ENCODE data around the gene RPL37A.

RPL37A gene

DNA sequence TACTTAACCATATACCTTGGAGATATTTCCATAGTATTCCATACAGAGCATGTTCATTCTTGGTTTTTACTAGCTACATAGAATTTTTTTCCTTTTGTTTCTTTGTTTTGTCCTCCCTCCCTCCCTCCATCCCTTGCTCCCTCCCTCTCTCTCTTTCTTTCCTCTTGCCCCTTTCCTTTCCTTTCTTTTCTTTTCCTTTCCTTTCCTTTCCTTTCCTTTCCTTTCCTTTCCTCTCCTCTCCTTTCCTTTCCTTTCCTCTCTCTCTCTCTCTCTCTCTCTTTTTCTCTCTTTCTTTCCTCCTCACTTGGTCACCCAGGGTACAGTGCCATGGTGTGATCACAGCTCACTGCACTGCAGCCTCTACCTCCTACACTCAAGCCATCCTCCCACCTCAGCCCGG lies 28.3 kb downstream of the RPL37A start:
- FAIRE-seq = no peak
- TF ChIP-seq POLR2AphosphoS5 (IDR thresholded peaks at IDR 0.05; ENCODE audit: low read depth, low read length) (no peak), PAX5 (IDR thresholded peaks at IDR 0.05; ENCODE audit: insufficient read depth, low read length, severe bottlenecking) (no peak), POLR2A (IDR thresholded peaks at IDR 0.05; ENCODE audit: low read depth, low read length) (no peak), TAF1 (IDR thresholded peaks at IDR 0.05; ENCODE audit: low read depth, low read length) (no peak), SPI1 (IDR thresholded peaks at IDR 0.05; ENCODE audit: low read depth, low read length) (no peak), POU2F2 (IDR thresholded peaks at IDR 0.05; ENCODE audit: low read depth, low read length) (no peak)
- DNase-seq (ENCODE audit: insufficient read length, low spot score) = no peak

DNA sequence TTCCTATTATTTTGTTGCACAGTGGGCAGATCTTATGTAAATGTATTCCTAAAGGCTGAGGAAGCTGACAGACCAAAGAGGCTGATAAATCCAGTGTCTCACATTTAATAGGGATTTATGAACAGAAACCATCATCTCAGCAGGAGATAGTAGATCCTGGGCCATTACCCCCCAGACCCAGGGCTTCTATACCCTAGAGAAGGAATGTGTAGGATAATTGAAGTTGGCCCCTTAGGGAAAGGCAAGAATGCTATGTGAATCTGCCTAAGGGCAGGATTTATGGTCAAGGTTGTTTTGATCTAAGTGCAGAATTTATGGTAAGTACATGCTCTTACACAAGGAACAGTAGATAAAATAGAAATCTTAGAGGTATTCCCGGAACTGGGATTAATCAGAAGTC lies 29.0 kb downstream of the RPL37A start:
- DNase-seq (ENCODE audit: insufficient read length, low spot score) = no peak
- FAIRE-seq = no peak
- TF ChIP-seq PAX5 (IDR thresholded peaks at IDR 0.05; ENCODE audit: insufficient read depth, low read length, severe bottlenecking) = no peak
- no peak for TF ChIP-seq POU2F2 (IDR thresholded peaks at IDR 0.05; ENCODE audit: low read depth, low read length)
- no peak for TF ChIP-seq POLR2A (IDR thresholded peaks at IDR 0.05; ENCODE audit: low read depth, low read length)
- TF ChIP-seq SPI1 (IDR thresholded peaks at IDR 0.05; ENCODE audit: low read depth, low read length) = no peak
- TF ChIP-seq POLR2AphosphoS5 (IDR thresholded peaks at IDR 0.05; ENCODE audit: low read depth, low read length) = no peak
- TF ChIP-seq TAF1 (IDR thresholded peaks at IDR 0.05; ENCODE audit: low read depth, low read length) = no peak

DNA sequence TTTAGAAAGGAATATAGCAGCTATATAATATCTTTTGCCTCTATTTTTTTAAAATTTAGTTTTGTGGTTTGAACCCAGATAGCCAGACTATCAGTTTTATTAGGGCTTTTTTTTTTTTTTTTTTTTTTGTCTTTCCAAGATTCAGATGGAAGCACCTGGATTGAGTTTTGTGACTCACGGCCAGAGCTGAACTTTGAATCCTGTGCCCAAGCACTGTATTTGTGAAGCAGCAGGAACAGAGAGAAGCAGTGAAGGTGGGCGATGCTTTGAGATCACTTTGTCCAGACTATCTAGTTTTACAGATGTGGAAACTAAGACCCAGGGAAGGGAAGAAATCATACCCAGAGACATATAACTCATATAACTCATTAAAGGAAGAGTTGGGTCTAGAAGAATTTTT lies 33.9 kb downstream of the RPL37A start:
- no peak for DNase-seq (ENCODE audit: insufficient read length, low spot score)
- FAIRE-seq = no peak
- TF ChIP-seq TAF1 (IDR thresholded peaks at IDR 0.05; ENCODE audit: low read depth, low read length) = no peak

DNA sequence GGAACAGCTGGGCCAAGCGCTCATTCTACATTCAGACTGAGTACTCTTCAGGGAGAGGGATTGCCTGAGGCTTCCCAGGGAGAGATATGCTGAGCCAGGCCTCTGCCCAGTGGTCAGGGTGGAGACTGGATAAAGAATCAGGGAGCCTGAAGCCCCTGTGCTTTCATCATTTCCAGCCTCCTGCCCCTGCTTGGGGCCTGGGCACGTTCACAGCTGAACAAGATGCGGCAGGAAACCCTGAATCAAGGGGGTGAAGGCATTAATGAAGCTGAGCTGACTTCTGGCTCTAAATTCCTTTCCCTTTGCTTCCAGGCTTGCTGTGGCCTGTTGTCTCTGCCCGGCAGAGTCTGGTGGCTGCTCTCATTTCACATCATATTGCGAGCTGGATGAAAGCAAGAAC lies 35.0 kb downstream of the RPL37A start:
- FAIRE-seq (no peak), DNase-seq (ENCODE audit: insufficient read length, low spot score) (no peak)
- TF ChIP-seq SPI1 (IDR thresholded peaks at IDR 0.05; ENCODE audit: low read depth, low read length) = no peak
- TF ChIP-seq POU2F2 (IDR thresholded peaks at IDR 0.05; ENCODE audit: low read depth, low read length) = no peak
- no peak for TF ChIP-seq POLR2A (IDR thresholded peaks at IDR 0.05; ENCODE audit: low read depth, low read length)
- TF ChIP-seq PAX5 (IDR thresholded peaks at IDR 0.05; ENCODE audit: insufficient read depth, low read length, severe bottlenecking) = no peak
- no peak for TF ChIP-seq POLR2AphosphoS5 (IDR thresholded peaks at IDR 0.05; ENCODE audit: low read depth, low read length)
- TF ChIP-seq TAF1 (IDR thresholded peaks at IDR 0.05; ENCODE audit: low read depth, low read length) = no peak

DNA sequence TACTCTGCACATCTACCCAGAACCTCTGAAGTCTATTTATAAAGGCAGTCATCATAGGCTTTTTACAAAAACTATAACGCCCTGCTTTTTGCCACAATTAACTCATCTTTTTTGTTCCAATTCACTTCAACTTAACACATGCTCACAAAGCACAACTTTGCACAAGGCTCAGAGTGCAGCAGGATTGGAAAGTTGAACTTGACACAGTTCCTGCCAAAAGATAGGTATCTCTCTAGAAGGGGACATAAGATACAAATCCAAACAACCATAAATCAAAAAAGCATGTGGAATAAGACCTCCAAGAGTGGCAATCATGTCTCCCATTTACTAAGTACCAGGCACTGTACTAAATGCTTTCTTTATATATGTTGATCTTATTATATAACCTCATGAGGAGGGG lies 36.2 kb downstream of the RPL37A start:
- no peak for FAIRE-seq
- DNase-seq (ENCODE audit: insufficient read length, low spot score) = no peak
- no peak for TF ChIP-seq POLR2AphosphoS5 (IDR thresholded peaks at IDR 0.05; ENCODE audit: low read depth, low read length)
- no peak for TF ChIP-seq POU2F2 (IDR thresholded peaks at IDR 0.05; ENCODE audit: low read depth, low read length)
- no peak for TF ChIP-seq TAF1 (IDR thresholded peaks at IDR 0.05; ENCODE audit: low read depth, low read length)
- no peak for TF ChIP-seq POLR2A (IDR thresholded peaks at IDR 0.05; ENCODE audit: low read depth, low read length)
- TF ChIP-seq PAX5 (IDR thresholded peaks at IDR 0.05; ENCODE audit: insufficient read depth, low read length, severe bottlenecking) = no peak
- TF ChIP-seq SPI1 (IDR thresholded peaks at IDR 0.05; ENCODE audit: low read depth, low read length) = no peak

DNA sequence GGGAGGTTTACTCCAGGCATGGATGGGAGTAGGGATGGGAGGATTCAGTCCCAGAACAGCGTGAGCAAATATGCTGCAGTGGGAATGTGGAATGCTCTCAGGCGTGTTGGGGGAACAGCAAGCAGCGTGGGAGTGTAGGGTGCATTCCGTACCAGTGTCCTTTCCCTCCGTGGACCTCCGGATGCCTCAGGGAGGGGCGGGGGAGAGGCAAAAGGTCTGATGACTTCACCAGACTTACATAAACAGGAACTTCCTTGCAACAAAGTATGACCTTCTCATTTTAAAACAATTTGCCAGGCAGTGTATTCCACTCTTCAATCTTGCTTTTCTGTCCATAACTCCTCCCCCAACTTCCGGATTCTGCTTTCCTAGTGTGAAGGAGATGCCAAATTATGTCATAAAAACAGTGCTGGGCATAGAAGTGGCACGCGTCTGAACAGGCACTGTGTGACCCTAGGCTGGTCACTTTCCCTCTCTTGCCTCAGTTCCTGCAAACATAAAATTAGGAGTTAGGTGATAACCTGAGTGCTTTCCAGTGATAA lies 36.9 kb downstream of the RPL37A start:
- no peak for FAIRE-seq
- DNase-seq (ENCODE audit: insufficient read length, low spot score) = no peak
- TF ChIP-seq POLR2AphosphoS5 (IDR thresholded peaks at IDR 0.05; ENCODE audit: low read depth, low read length) (no peak), PAX5 (IDR thresholded peaks at IDR 0.05; ENCODE audit: insufficient read depth, low read length, severe bottlenecking) (no peak), TAF1 (IDR thresholded peaks at IDR 0.05; ENCODE audit: low read depth, low read length) (no peak), POU2F2 (IDR thresholded peaks at IDR 0.05; ENCODE audit: low read depth, low read length) (no peak), SPI1 (IDR thresholded peaks at IDR 0.05; ENCODE audit: low read depth, low read length) (no peak), POLR2A (IDR thresholded peaks at IDR 0.05; ENCODE audit: low read depth, low read length) (no peak)

DNA sequence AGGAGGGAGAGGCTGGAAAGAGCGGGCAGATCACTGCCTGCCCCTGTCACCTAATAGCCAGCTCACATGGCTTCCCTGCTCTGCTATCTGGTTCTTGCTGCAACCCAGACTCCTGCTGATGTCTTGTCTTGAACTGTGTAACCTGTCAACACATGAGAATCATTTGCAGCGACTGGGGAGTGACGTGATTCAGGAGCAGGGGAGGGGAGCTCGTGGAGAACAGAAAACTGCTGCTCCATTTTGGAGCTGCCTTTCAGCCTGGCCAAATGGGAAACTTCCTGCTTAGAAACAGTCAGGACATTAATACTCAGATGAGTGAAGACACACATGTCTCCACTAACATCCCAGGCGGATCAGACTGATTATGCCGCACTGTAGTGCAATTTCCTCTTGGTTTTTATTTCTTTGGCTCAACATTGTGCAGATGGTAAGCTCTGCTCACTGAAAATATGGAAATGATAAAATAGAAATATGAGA lies 38.1 kb downstream of the RPL37A start:
- TF ChIP-seq SPI1 (IDR thresholded peaks at IDR 0.05; ENCODE audit: low read depth, low read length) (no peak), POU2F2 (IDR thresholded peaks at IDR 0.05; ENCODE audit: low read depth, low read length) (no peak)
- no peak for FAIRE-seq
- DNase-seq (ENCODE audit: insufficient read length, low spot score) = no peak

DNA sequence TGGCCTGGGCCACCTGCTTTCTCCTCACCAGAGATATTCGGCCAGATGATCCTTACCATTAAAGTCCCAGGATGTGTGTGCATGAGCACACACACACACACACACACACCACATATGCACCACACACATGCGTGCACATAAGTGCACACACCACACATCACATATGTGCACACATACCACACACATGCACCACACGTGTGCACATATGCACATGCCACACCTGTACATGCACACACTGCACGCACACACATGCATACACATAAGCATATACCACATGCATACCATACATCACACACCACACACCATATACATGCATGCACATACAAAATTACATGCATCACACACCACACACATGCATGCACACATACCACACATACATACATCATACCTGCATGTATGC lies 38.7 kb downstream of the RPL37A start:
- no peak for TF ChIP-seq SPI1 (IDR thresholded peaks at IDR 0.05; ENCODE audit: low read depth, low read length)
- no peak for TF ChIP-seq POLR2A (IDR thresholded peaks at IDR 0.05; ENCODE audit: low read depth, low read length)
- no peak for TF ChIP-seq TAF1 (IDR thresholded peaks at IDR 0.05; ENCODE audit: low read depth, low read length)
- DNase-seq (ENCODE audit: insufficient read length, low spot score) (no peak), FAIRE-seq (peak; percentile 77)

DNA sequence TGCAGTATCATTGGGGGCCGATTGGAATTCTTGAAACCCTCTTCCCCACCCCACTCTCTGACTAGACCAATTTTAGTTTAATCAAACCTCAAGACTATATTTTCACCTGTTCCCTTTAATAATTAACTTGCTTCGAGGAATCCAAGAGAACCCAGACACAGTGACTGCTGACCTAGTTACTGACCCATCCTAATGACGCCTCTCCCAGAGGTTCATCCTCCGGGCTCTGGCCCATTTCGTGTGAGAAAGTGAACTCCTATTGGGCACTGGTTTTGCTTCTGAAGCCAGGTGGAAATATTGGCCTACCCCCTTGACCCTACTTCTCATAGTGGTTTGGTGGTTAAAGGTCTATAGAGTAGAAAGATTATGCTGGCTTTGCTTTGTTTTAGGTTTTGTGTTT lies 39.9 kb downstream of the RPL37A start:
- no peak for TF ChIP-seq PAX5 (IDR thresholded peaks at IDR 0.05; ENCODE audit: insufficient read depth, low read length, severe bottlenecking)
- TF ChIP-seq POLR2AphosphoS5 (IDR thresholded peaks at IDR 0.05; ENCODE audit: low read depth, low read length) = no peak
- no peak for TF ChIP-seq POLR2A (IDR thresholded peaks at IDR 0.05; ENCODE audit: low read depth, low read length)
- no peak for TF ChIP-seq POU2F2 (IDR thresholded peaks at IDR 0.05; ENCODE audit: low read depth, low read length)
- TF ChIP-seq TAF1 (IDR thresholded peaks at IDR 0.05; ENCODE audit: low read depth, low read length) = no peak
- no peak for TF ChIP-seq SPI1 (IDR thresholded peaks at IDR 0.05; ENCODE audit: low read depth, low read length)
- FAIRE-seq = no peak

DNA sequence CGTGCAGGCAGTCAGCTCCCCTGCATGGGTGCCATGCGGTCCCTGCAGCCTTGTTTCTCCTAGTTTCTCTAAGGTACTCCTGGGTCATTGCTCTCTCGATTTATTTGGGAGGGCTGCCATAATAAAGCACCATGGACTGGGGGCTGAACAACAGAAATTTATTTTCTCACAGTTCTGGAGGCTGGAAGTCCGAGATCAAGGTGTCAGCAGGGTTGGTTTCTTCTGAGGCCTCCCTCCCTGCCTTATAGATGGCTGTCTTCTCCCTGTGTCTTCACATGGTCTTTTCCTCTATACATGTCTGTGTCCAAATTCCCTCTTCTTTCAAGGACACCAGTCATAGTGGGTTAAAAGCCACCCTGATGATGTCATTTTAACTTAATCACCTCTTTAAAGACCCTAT lies 40.5 kb downstream of the RPL37A start:
- no peak for TF ChIP-seq TAF1 (IDR thresholded peaks at IDR 0.05; ENCODE audit: low read depth, low read length)
- TF ChIP-seq PAX5 (IDR thresholded peaks at IDR 0.05; ENCODE audit: insufficient read depth, low read length, severe bottlenecking) = no peak
- no peak for TF ChIP-seq POLR2A (IDR thresholded peaks at IDR 0.05; ENCODE audit: low read depth, low read length)
- no peak for TF ChIP-seq POU2F2 (IDR thresholded peaks at IDR 0.05; ENCODE audit: low read depth, low read length)
- no peak for TF ChIP-seq POLR2AphosphoS5 (IDR thresholded peaks at IDR 0.05; ENCODE audit: low read depth, low read length)
- no peak for TF ChIP-seq SPI1 (IDR thresholded peaks at IDR 0.05; ENCODE audit: low read depth, low read length)
- FAIRE-seq (no peak), DNase-seq (ENCODE audit: insufficient read length, low spot score) (no peak)

More for the DNA sequence above, 39.9 kb downstream of the RPL37A start:
- no peak for DNase-seq (ENCODE audit: insufficient read length, low spot score)
